PC-9 (cell line): ENCODE measurements around the gene ANKS1B. TPM values are rescaled to one million over a fixed set of nuclear protein-coding genes. Genes with fewer than 3 reads are reported as not detected.

ENCODE experiments used
- BruUV-seq: library from RNA; stranded (reverse); fragments of 400-500 nt; replicated peaks from 2 replicates; lab custom pipeline; 2021; lab: Mats Ljungman, UMichigan
- CTCF ChIA-PET: fragments of 300-600 bp; sonication (Branson Sonifier 250); formaldehyde crosslinking; loops from one replicate; lab custom pipeline; 2022; ENCODE audit warnings: antibody characterized with exemption; lab: Charles Lee
- POLR2A ChIA-PET: fragments of 300-600 bp; sonication (Branson Sonifier 250); formaldehyde crosslinking; loops from one replicate; lab custom pipeline; 2022; ENCODE audit warnings: antibody characterized with exemption; ENCODE audit not compliant: unreplicated experiment; lab: Charles Lee
- DNase-seq, 2 experiments: peaks; one replicate each; pipeline versions ENCODE4 v3.0.0 to v3.0.0-alpha.2; 2015 to 2022; ENCODE audit warnings: mixed read lengths in 1 of 2
- H2AFZ ChIP-seq: fragments of 200-600 bp; sonication (generic); 2 replicates; pipeline ENCODE4 v1.8.1; 2017; ENCODE audit warnings: antibody characterized with exemption
- H3F3A ChIP-seq: fragments of 200-600 bp; sonication (generic); 2 replicates; pipeline ENCODE4 v1.8.1; 2017; ENCODE audit warnings: antibody characterized with exemption, mild to moderate bottlenecking, low read depth; ENCODE audit not compliant: insufficient read depth
- H3K27ac ChIP-seq: fragments of 200-600 bp; sonication (generic); 2 replicates; pipeline ENCODE4 v1.6.1; 2016; ENCODE audit warnings: mixed run types
- H3K27me3 ChIP-seq: fragments of 200-600 bp; sonication (generic); 2 replicates; pipeline ENCODE4 v1.6.1; 2016; ENCODE audit warnings: low read depth, mixed run types; ENCODE audit not compliant: insufficient read depth
- H3K36me3 ChIP-seq: fragments of 200-600 bp; sonication (generic); 2 replicates; pipeline ENCODE4 v1.6.1; 2016; ENCODE audit warnings: low read depth, mixed run types
- H3K4me1 ChIP-seq: fragments of 200-600 bp; sonication (generic); replicated peaks from 2 replicates; pipeline ENCODE4 v1.6.1; 2016; ENCODE audit warnings: mixed run types; ENCODE audit not compliant: insufficient read depth
- H3K4me2 ChIP-seq: fragments of 200-600 bp; sonication (generic); 2 replicates; pipeline ENCODE4 v1.6.1; 2017; ENCODE audit warnings: mixed run types
- H3K4me3 ChIP-seq: fragments of 200-600 bp; sonication (generic); 2 replicates; pipeline ENCODE4 v1.6.1; 2016; ENCODE audit warnings: mixed run types
- H3K79me2 ChIP-seq: fragments of 200-600 bp; sonication (generic); 2 replicates; pipeline ENCODE4 v1.6.1; 2017; ENCODE audit warnings: low read depth, mixed run types
- H3K9me2 ChIP-seq: fragments of 200-600 bp; sonication (generic); 2 replicates; pipeline ENCODE4 v1.8.1; 2017; ENCODE audit warnings: mild to moderate bottlenecking; ENCODE audit not compliant: insufficient read depth
- H3K9me3 ChIP-seq: fragments of 200-600 bp; sonication (generic); 2 replicates; pipeline ENCODE4 v1.8.1; 2016; ENCODE audit warnings: low read depth; ENCODE audit not compliant: insufficient read depth
- H4K20me1 ChIP-seq: fragments of 200-600 bp; sonication (generic); 2 replicates; pipeline ENCODE4 v1.8.1; 2017; ENCODE audit not compliant: insufficient read depth
- CTCF ChIP-seq: fragments of 200-600 bp; sonication (generic); conservative IDR thresholded peaks from 2 replicates; pipeline ENCODE4 v1.6.1; 2017; ENCODE audit warnings: mixed run types, antibody characterized with exemption, mild to moderate bottlenecking, moderate library complexity
- EZH2 ChIP-seq: fragments of 200-600 bp; sonication (generic); IDR thresholded peaks from 2 replicates; pipeline ENCODE4 v1.8.0; 2017; ENCODE audit warnings: antibody characterized with exemption, low read depth
- intact Hi-C: fragments of 100-400 bp; cut with micrococcal nuclease; formaldehyde crosslinking; loops from one replicate; pipeline ENCODE4 v1.10.0; 2022; ENCODE audit not compliant: unreplicated experiment
- total RNA-seq: library from RNA; stranded (reverse); gene quantifications from 2 replicates; pipeline ENCODE4 v1.2.3, GENCODE V29; 2021

Gene ANKS1B
- total RNA-seq, 1 experiment from 2014 or later, result not detected

GRCh38 chr12:98725476-98726247, 1259.1 kb downstream of the ANKS1B start:
- Histone ChIP-seq H3K9me3 (no peaks in the 10 kb centered on the region), H3K4me1 (no peaks in the 10 kb centered on the region), H2AFZ (no peak overlapping the region), H3K27ac (no peak overlapping the region), H3K9me2 (no peaks in the 10 kb centered on the region), H3K4me3 (no peak overlapping the region), H3K27me3 (no peaks in the 10 kb centered on the region), H3K36me3 (no peaks in the 10 kb centered on the region), H4K20me1 (no peaks in the 10 kb centered on the region), H3F3A (no peaks in the 10 kb centered on the region), H3K4me2 (no peak overlapping the region), H3K79me2 (no peaks in the 10 kb centered on the region)
- ChIA-PET CTCF (no interaction called here), POLR2A (no interaction called here)
- TF ChIP-seq CTCF (peak; percentile 46; the same call in 1 of the 2 replicates), EZH2 (no peak)
- peak in 1 of 2 experiments; percentile 29 for DNase-seq
- intact Hi-C loops, result loop anchor here (5.0 kb wide), 1 partner anchor 272 kb away; no protein-coding TSS in a partner anchor
- no TSS peak for BruUV-seq

GRCh38 chr12:98724384-98725155, 1260.2 kb downstream of the ANKS1B start:
- no peaks in the 10 kb centered on the region for H3K36me3 ChIP-seq
- intact Hi-C loops, result loop anchor here (5.0 kb wide), 1 partner anchor 273 kb away; no protein-coding TSS in a partner anchor
- no peaks in the 10 kb centered on the region for H4K20me1 ChIP-seq
- H3K9me3 ChIP-seq, result no peaks in the 10 kb centered on the region
- H3K4me2 ChIP-seq, result no peak overlapping the region
- POLR2A ChIA-PET, result no interaction called here
- H3K4me1 ChIP-seq, result no peaks in the 10 kb centered on the region
- no peak for DNase-seq
- no peak overlapping the region for H2AFZ ChIP-seq
- BruUV-seq, result no TSS peak
- H3K79me2 ChIP-seq, result no peaks in the 10 kb centered on the region
- TF ChIP-seq CTCF (no peak), EZH2 (no peak)
- no peaks in the 10 kb centered on the region for H3K9me2 ChIP-seq
- H3K27me3 ChIP-seq, result no peaks in the 10 kb centered on the region
- no peak overlapping the region for H3K27ac ChIP-seq
- H3K4me3 ChIP-seq, result no peak overlapping the region
- CTCF ChIA-PET, result no interaction called here
- H3F3A ChIP-seq, result no peaks in the 10 kb centered on the region

- Histone ChIP-seq H3K79me2 (no peaks in the 10 kb centered on the region), H2AFZ (no peak overlapping the region), H4K20me1 (no peaks in the 10 kb centered on the region; the same call in 1 of the 2 replicates), H3K9me2 (no peaks in the 10 kb centered on the region), H3K27me3 (no peaks in the 10 kb centered on the region), H3K4me2 (no peak overlapping the region), H3K4me1 (no peaks in the 10 kb centered on the region), H3K4me3 (no peak overlapping the region), H3K36me3 (no peaks in the 10 kb centered on the region), H3F3A (no peaks in the 10 kb centered on the region), H3K27ac (no peak overlapping the region), H3K9me3 (no peaks in the 10 kb centered on the region)
- DNase-seq, result no peak
- ChIA-PET CTCF (no interaction called here), POLR2A (no interaction called here)
- intact Hi-C loops, result no loop called here
- no peak for TF ChIP-seq CTCF
- no peak for TF ChIP-seq EZH2
- BruUV-seq, result no TSS peak
Measured at GRCh38 chr12:98721204-98721702, 1263.5 kb downstream of the ANKS1B start.
